ENCODE measurements around the gene KRTAP4-12.

Gene KRTAP4-12

DNA sequence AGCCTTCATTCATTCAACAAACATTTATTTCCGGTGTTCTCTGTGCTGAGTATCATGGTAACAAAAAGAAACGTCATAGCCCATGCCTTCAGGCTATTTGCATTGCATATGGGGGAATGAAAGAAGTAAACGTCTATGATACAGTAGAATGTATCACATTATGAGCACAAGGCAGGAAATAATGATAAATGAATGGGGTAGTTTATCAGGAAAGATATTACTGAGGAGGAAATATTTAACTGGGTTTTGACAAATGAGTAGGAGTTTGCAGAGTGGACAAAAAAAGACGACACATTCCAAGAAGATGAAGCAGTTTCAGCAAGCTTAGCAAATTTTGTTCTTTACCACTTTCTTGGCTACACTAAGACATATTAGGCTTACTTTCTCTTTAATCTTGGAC, 41.4 kb downstream of the KRTAP4-12 start:
- no peak overlapping the region for H3K4me3 ChIP-seq (ENCODE audit: low read length)
- no peak for TF ChIP-seq ZNF274 (IDR thresholded peaks at IDR 0.05; ENCODE audit: low read depth, low read length)

DNA sequence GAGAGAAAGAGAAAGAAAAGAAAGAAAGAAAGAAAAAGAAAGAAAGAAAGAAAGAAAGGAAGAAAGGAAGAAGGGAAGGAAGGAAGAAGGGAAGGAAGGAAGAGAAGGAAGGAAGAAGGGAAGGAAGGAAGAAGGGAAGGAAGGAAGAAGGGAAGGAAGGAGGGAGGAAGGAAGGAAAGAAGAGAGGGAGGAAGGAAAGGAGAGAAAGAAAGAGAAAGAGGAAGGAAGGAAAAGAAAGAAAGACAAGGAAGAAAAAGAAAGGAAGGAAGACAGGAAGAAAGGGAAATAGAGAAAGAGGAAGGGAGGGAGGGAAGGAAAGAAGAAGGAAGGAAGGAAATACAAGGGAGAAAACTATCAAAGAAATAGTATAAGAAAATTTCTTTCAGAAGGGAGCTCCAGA, 47.2 kb downstream of the KRTAP4-12 start:
- H3K4me3 ChIP-seq (ENCODE audit: low read length): no peak overlapping the region
- no peak for TF ChIP-seq ZNF274 (IDR thresholded peaks at IDR 0.05; ENCODE audit: low read depth, low read length)

DNA sequence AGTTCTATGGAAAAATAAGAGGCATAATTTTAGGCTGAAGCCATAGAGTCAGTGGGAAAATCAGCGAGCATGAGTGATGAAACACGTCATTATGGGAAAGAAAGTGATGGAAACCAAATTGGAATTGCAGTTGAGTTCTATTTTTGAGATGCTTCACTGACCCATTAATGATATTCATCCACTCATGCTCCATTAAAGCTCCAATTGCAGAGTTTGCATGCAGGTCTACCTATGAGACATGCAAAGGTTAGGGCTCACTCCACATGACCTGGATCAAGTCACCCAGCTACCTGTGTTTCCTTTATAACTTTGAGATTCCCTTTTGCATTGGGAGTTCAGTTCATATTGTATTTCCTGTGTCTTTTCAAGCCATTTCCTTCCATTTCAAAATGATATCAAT, 50.3 kb downstream of the KRTAP4-12 start:
- no peak for TF ChIP-seq ZNF274 (IDR thresholded peaks at IDR 0.05; ENCODE audit: low read depth, low read length)
- no peak overlapping the region for H3K4me3 ChIP-seq (ENCODE audit: low read length)
